Neural cell (in vitro differentiated cells): ENCODE measurements around the gene SYT1. TPM values are rescaled to one million over a fixed set of nuclear protein-coding genes. Genes with fewer than 3 reads are reported as not detected.

Experiments used
- H2AFZ ChIP-seq: fragments of 200-600, 300-800 bp; sonication (generic), shearing (Covaris generic); 2 replicates; pipeline ENCODE4 v1.6.0; 2014; ENCODE audit warnings: low read depth, mild to moderate bottlenecking, antibody characterized with exemption, low read length, moderate library complexity
- H3F3A ChIP-seq: fragments of 200-600 bp; shearing (Covaris generic); 2 replicates; pipeline ENCODE4 v1.6.1; 2016; ENCODE audit warnings: mild to moderate bottlenecking, moderate library complexity, mixed read lengths, antibody characterized with exemption, low read length; ENCODE audit not compliant: insufficient read depth, poor library complexity, severe bottlenecking
- H3K27ac ChIP-seq: fragments of 200-600, 300-800 bp; sonication (generic), shearing (Covaris generic); 2 replicates; pipeline ENCODE4 v1.5.1; 2014; ENCODE audit warnings: mild to moderate bottlenecking, low read length, moderate library complexity
- H3K27me3 ChIP-seq: fragments of 300-800, 200-600 bp; sonication (generic), shearing (Covaris generic); 2 replicates; pipeline ENCODE4 v1.6.0; 2014; ENCODE audit warnings: mild to moderate bottlenecking, low read depth, low read length, moderate library complexity; ENCODE audit not compliant: insufficient read depth
- H3K36me3 ChIP-seq: fragments of 300-800, 200-600 bp; sonication (generic), shearing (Covaris generic); 2 replicates; pipeline ENCODE4 v1.5.1; 2014; ENCODE audit warnings: mild to moderate bottlenecking, antibody characterized with exemption, low read length, moderate library complexity; ENCODE audit not compliant: insufficient read depth
- H3K4me2 ChIP-seq: fragments of 300-800, 200-600 bp; sonication (generic), shearing (Covaris generic); 2 replicates; pipeline ENCODE4 v1.6.0; 2014; ENCODE audit warnings: mild to moderate bottlenecking, low read length
- H3K4me3 ChIP-seq: fragments of 300-800, 200-600 bp; sonication (generic), shearing (Covaris generic); 2 replicates; pipeline ENCODE4 v1.5.1; 2014; ENCODE audit warnings: mild to moderate bottlenecking, low read length, moderate library complexity
- H3K79me2 ChIP-seq: fragments of 200-600 bp; shearing (Covaris generic); replicated peaks from 2 replicates; pipeline ENCODE4 v1.6.0; 2014; ENCODE audit warnings: mild to moderate bottlenecking, low read length, moderate library complexity; ENCODE audit not compliant: insufficient read depth
- H3K9ac ChIP-seq: fragments of 300-800, 200-600 bp; sonication (generic), shearing (Covaris generic); 2 replicates; pipeline ENCODE4 v1.6.1; 2016; ENCODE audit warnings: mild to moderate bottlenecking, low read length, mixed read lengths
- H3K9me2 ChIP-seq: fragments of 200-600 bp; shearing (Covaris generic); 2 replicates; pipeline ENCODE4 v1.6.1; 2016; ENCODE audit warnings: mild to moderate bottlenecking, low read length, mixed read lengths; ENCODE audit not compliant: insufficient read depth
- H3K9me3 ChIP-seq: fragments of 200-600, 300-800 bp; sonication (generic), shearing (Covaris generic); 2 replicates; pipeline ENCODE4 v1.6.1; 2016; ENCODE audit warnings: mild to moderate bottlenecking, mixed run types, low read length, moderate library complexity, mixed read lengths
- H4K20me1 ChIP-seq: fragments of 200-600 bp; shearing (Covaris generic); 2 replicates; pipeline ENCODE4 v1.6.1; 2016; ENCODE audit warnings: mild to moderate bottlenecking, mixed run types; ENCODE audit not compliant: insufficient read depth
- CTCF ChIP-seq: fragments of 450-650 bp; IDR thresholded peaks from 2 replicates; pipeline ENCODE4 v1.5.1; 2014; ENCODE audit warnings: antibody characterized with exemption, mild to moderate bottlenecking, moderate library complexity; ENCODE audit not compliant: poor library complexity, severe bottlenecking
- EP300 ChIP-seq: fragments of 450-650 bp; conservative IDR thresholded peaks from 2 replicates; pipeline ENCODE4 v1.6.1; 2014; ENCODE audit warnings: antibody characterized with exemption, mild to moderate bottlenecking, moderate library complexity; ENCODE audit not compliant: poor library complexity, severe bottlenecking
- EZH2 ChIP-seq: fragments of 200-600, 300-800 bp; shearing (Covaris generic), sonication (generic); IDR thresholded peaks from 2 replicates; pipeline ENCODE4 v1.6.1; 2014; ENCODE audit warnings: antibody characterized with exemption, low read length, borderline replicate concordance, mild to moderate bottlenecking; ENCODE audit not compliant: insufficient read depth, poor library complexity, severe bottlenecking
- MXI1 ChIP-seq: fragments of 450-650 bp; conservative IDR thresholded peaks from 2 replicates; pipeline ENCODE4 v1.6.1; 2014; ENCODE audit warnings: antibody characterized with exemption, mild to moderate bottlenecking; ENCODE audit not compliant: poor library complexity, severe bottlenecking
- POLR2AphosphoS5 ChIP-seq: IDR thresholded peaks from 2 replicates; pipeline ENCODE4 v1.6.1; 2012
- RAD21 ChIP-seq: fragments of 450-650 bp; conservative IDR thresholded peaks from 2 replicates; pipeline ENCODE4 v1.6.1; 2014; ENCODE audit warnings: antibody characterized with exemption, mild to moderate bottlenecking, moderate library complexity
- SMC3 ChIP-seq: fragments of 450-650 bp; conservative IDR thresholded peaks from 2 replicates; pipeline ENCODE4 v1.6.1; 2014; ENCODE audit warnings: antibody characterized with exemption, mild to moderate bottlenecking, moderate library complexity; ENCODE audit not compliant: poor library complexity
- TAF1 ChIP-seq: IDR thresholded peaks from 2 replicates; pipeline ENCODE4 v1.6.1; 2012; ENCODE audit warnings: low read depth
- polyA plus RNA-seq: library from polyadenylated mRNA; depleted of rRNA; stranded (reverse); fragments of >200 nt; gene quantifications from 2 replicates; pipeline ENCODE4 v1.2.3, GENCODE V29; 2014
- TF ChIP-seq, protein P1 (sequence below): IDR thresholded peaks from 2 replicates; pipeline ENCODE4 v1.6.1; 2012; ENCODE audit warnings: borderline replicate concordance

The SYT1 gene
- polyA plus RNA-seq, 1 donor from 2014 or later: 103 TPM

- TF ChIP-seq EZH2 (no peak), RAD21 (no peak)
- no peak overlapping the region for H3K4me3 ChIP-seq
- H3K4me2 ChIP-seq: no peak overlapping the region
- no peak overlapping the region for H3K9ac ChIP-seq
- H3K27me3 ChIP-seq: no peaks in the 10 kb centered on the region
- no peaks in the 10 kb centered on the region for H4K20me1 ChIP-seq
- no peaks in the 10 kb centered on the region for H3K79me2 ChIP-seq
- H3K9me3 ChIP-seq: no peaks in the 10 kb centered on the region
- H3K9me2 ChIP-seq: no peaks in the 10 kb centered on the region
- H2AFZ ChIP-seq: no peak overlapping the region
- no peak overlapping the region for H3K27ac ChIP-seq
- no peaks in the 10 kb centered on the region for H3K36me3 ChIP-seq
- no peaks in the 10 kb centered on the region for H3F3A ChIP-seq
Measured at GRCh38 chr12:78952552-78952929, 88.0 kb downstream of the SYT1 start.

DNA sequence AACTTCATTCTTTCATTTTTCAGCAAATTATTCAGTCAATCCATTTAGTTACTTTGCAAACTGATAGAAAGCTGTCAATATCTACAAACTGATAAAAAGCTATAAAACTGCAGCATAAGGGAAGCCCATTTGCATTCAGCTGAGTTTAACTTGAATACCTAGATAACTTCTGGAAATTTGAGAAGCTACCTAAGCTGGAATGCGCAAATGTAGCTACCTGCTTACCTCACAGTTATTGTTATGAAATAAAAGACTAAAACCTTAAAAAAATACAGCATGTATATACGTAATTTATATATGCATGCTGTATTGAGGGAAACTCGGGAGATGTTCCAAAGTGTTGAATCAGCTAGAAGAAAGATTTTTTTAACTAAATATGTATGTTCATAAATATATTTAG, 94.4 kb downstream of the SYT1 start:
- TF ChIP-seq MXI1 (no peak), EP300 (no peak), SMC3 (no peak), RAD21 (no peak), POLR2AphosphoS5 (no peak), CTCF (no peak), EZH2 (no peak), TAF1 (no peak)
- TF ChIP-seq, protein P1, sequence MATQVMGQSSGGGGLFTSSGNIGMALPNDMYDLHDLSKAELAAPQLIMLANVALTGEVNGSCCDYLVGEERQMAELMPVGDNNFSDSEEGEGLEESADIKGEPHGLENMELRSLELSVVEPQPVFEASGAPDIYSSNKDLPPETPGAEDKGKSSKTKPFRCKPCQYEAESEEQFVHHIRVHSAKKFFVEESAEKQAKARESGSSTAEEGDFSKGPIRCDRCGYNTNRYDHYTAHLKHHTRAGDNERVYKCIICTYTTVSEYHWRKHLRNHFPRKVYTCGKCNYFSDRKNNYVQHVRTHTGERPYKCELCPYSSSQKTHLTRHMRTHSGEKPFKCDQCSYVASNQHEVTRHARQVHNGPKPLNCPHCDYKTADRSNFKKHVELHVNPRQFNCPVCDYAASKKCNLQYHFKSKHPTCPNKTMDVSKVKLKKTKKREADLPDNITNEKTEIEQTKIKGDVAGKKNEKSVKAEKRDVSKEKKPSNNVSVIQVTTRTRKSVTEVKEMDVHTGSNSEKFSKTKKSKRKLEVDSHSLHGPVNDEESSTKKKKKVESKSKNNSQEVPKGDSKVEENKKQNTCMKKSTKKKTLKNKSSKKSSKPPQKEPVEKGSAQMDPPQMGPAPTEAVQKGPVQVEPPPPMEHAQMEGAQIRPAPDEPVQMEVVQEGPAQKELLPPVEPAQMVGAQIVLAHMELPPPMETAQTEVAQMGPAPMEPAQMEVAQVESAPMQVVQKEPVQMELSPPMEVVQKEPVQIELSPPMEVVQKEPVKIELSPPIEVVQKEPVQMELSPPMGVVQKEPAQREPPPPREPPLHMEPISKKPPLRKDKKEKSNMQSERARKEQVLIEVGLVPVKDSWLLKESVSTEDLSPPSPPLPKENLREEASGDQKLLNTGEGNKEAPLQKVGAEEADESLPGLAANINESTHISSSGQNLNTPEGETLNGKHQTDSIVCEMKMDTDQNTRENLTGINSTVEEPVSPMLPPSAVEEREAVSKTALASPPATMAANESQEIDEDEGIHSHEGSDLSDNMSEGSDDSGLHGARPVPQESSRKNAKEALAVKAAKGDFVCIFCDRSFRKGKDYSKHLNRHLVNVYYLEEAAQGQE: no peak
- H3K9me3 ChIP-seq: no peaks in the 10 kb centered on the region
- H4K20me1 ChIP-seq: no peaks in the 10 kb centered on the region
- H3K36me3 ChIP-seq: no peaks in the 10 kb centered on the region
- H3K9ac ChIP-seq: no peak overlapping the region
- H3K79me2 ChIP-seq: no peaks in the 10 kb centered on the region
- no peaks in the 10 kb centered on the region for H3K27me3 ChIP-seq
- no peaks in the 10 kb centered on the region for H3F3A ChIP-seq
- no peak overlapping the region for H3K27ac ChIP-seq
- no peak overlapping the region for H2AFZ ChIP-seq
- H3K9me2 ChIP-seq: no peaks in the 10 kb centered on the region
- no peak overlapping the region for H3K4me3 ChIP-seq
- no peak overlapping the region for H3K4me2 ChIP-seq

DNA sequence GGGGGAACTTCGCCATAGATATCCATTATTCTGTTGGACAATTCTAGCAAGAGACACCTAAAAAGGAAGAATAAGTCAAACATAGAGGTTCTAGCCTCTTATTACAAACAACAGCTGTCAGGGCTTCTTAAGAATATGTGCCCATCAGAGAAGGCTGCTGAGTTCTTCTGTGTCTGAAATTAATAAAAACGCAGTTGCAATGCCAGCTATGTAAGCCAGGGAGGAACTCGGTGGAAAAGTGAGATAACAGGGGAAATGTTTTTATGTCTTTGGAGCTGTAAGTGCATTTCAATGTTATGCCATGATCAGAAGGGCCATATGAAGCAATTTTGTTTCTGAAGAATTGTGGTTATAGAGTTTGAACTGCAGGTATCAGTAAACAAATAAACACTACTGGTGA, 95.0 kb downstream of the SYT1 start:
- Histone ChIP-seq H3K9me3 (no peaks in the 10 kb centered on the region), H3K36me3 (no peaks in the 10 kb centered on the region), H3K9me2 (no peaks in the 10 kb centered on the region), H3K4me3 (no peak overlapping the region), H4K20me1 (no peaks in the 10 kb centered on the region), H3K4me2 (no peak overlapping the region), H3K9ac (no peak overlapping the region), H3K27ac (no peak overlapping the region), H3F3A (no peaks in the 10 kb centered on the region), H2AFZ (no peak overlapping the region), H3K79me2 (no peaks in the 10 kb centered on the region), H3K27me3 (no peaks in the 10 kb centered on the region)
- TF ChIP-seq, protein P1: no peak
- TF ChIP-seq EZH2 (no peak), MXI1 (no peak), RAD21 (no peak), TAF1 (no peak), SMC3 (no peak), POLR2AphosphoS5 (no peak), CTCF (no peak), EP300 (no peak)
